IMR-90 (cell line): ENCODE data around the gene CCDC148. TPM values are rescaled to one million over a fixed set of nuclear protein-coding genes. Genes with fewer than 3 reads are reported as not detected.

ENCODE experiments used
- ATAC-seq: fragments of 200-7000 bp; cut with Tn5 transposase; 2 replicates; pipeline ENCODE4 v1.9.1; 2020; ENCODE audit warnings: low read depth, mild to moderate bottlenecking, moderate library complexity
- BruUV-seq: library from RNA; stranded (reverse); fragments of 400-500 nt; replicated peaks from 2 replicates; lab custom pipeline; 2021; lab: Mats Ljungman, UMichigan
- CTCF ChIA-PET: fragments of 300-600 bp; formaldehyde crosslinking; extraction: SDS; loops from one replicate; lab custom pipeline; 2021; ENCODE audit warnings: antibody characterized with exemption; lab: Yijun Ruan, JAX
- POLR2A ChIA-PET: fragments of 300-600 bp; sonication (Branson Sonifier 250); formaldehyde crosslinking; loops from one replicate; lab custom pipeline; 2022; ENCODE audit warnings: antibody characterized with exemption; ENCODE audit not compliant: unreplicated experiment; lab: Charles Lee
- DNase-seq: peaks from one replicate; pipeline ENCODE4 v3.0.0; 2013
- H2AFZ ChIP-seq: replicated peaks from 2 replicates; pipeline ENCODE3; 2013; ENCODE audit warnings: low read length, mild to moderate bottlenecking; ENCODE audit not compliant: poor library complexity
- H2AK5ac ChIP-seq: 2 replicates; pipeline ENCODE4 v1.6.1; 2013; ENCODE audit warnings: low read depth, low read length, inconsistent platforms
- H2AK9ac ChIP-seq: replicated peaks from 2 replicates; pipeline ENCODE3; 2013; ENCODE audit warnings: mild to moderate bottlenecking, low read depth, low read length, moderate library complexity; ENCODE audit not compliant: poor library complexity
- H2BK120ac ChIP-seq: 2 replicates; pipeline ENCODE4 v1.6.1; 2013; ENCODE audit warnings: low read depth, low read length, inconsistent platforms
- H2BK15ac ChIP-seq: 3 replicates; pipeline ENCODE4 v1.6.1; 2013; ENCODE audit warnings: low read depth, low read length, inconsistent platforms
- H2BK20ac ChIP-seq: 2 replicates; pipeline ENCODE4 v1.6.1; 2013; ENCODE audit warnings: low read depth, mild to moderate bottlenecking, inconsistent platforms, low read length, moderate library complexity
- H2BK5ac ChIP-seq: 2 replicates; pipeline ENCODE4 v1.6.1; 2013; ENCODE audit warnings: mild to moderate bottlenecking, low read depth, low read length, inconsistent platforms; ENCODE audit not compliant: poor library complexity, severe bottlenecking
- H3K14ac ChIP-seq: replicated peaks from 2 replicates; pipeline ENCODE4 v1.6.1; 2013; ENCODE audit warnings: low read depth, low read length, inconsistent platforms
- H3K18ac ChIP-seq: 2 replicates; pipeline ENCODE4 v1.6.1; 2013; ENCODE audit warnings: low read depth, low read length, control low read depth
- H3K23ac ChIP-seq: 2 replicates; pipeline ENCODE4 v1.6.1; 2013; ENCODE audit warnings: low read depth, low read length, inconsistent platforms
- H3K27ac ChIP-seq: 2 replicates; pipeline ENCODE4 v1.5.1; 2013; ENCODE audit warnings: mild to moderate bottlenecking, control low read depth, low read length; ENCODE audit not compliant: insufficient read depth
- H3K27me3 ChIP-seq: 2 replicates; pipeline ENCODE4 v1.6.1; 2013; ENCODE audit warnings: low read length; ENCODE audit not compliant: control insufficient read depth, insufficient read depth
- H3K36me3 ChIP-seq: 2 replicates; pipeline ENCODE4 v1.6.1; 2013; ENCODE audit warnings: low read length, mixed read lengths; ENCODE audit not compliant: control insufficient read depth, insufficient read depth
- H3K4ac ChIP-seq: 2 replicates; pipeline ENCODE4 v1.6.1; 2013; ENCODE audit warnings: low read depth, low read length, inconsistent platforms
- H3K4me1 ChIP-seq: 2 replicates; pipeline ENCODE4 v1.6.1; 2013; ENCODE audit warnings: low read length, mixed read lengths; ENCODE audit not compliant: control insufficient read depth, insufficient read depth
- H3K4me2 ChIP-seq: 2 replicates; pipeline ENCODE4 v1.6.1; 2013; ENCODE audit warnings: low read depth, mild to moderate bottlenecking, control low read depth, low read length, moderate library complexity
- H3K4me3 ChIP-seq: 2 replicates; pipeline ENCODE4 v1.5.1; 2013; ENCODE audit warnings: low read depth, mild to moderate bottlenecking, control low read depth, low read length, moderate library complexity; ENCODE audit not compliant: insufficient read depth
- H3K56ac ChIP-seq: 2 replicates; pipeline ENCODE4 v1.6.1; 2013; ENCODE audit warnings: low read length, inconsistent platforms; ENCODE audit not compliant: insufficient read depth; ENCODE audit errors: extremely low read depth
- H3K79me1 ChIP-seq, 2 experiments: 2 replicates each; pipeline ENCODE4 v1.6.1; 2013; ENCODE audit warnings: low read length in 2 of 2, inconsistent platforms in 1 of 2, low read depth in 1 of 2
- H3K9ac ChIP-seq: 2 replicates; pipeline ENCODE4 v1.6.1; 2013; ENCODE audit warnings: low read depth, low read length, control low read depth
- H3K9me1 ChIP-seq: 2 replicates; pipeline ENCODE4 v1.6.1; 2013; ENCODE audit warnings: low read length, inconsistent platforms; ENCODE audit not compliant: insufficient read depth
- H3K9me3 ChIP-seq: 2 replicates; pipeline ENCODE4 v1.6.1; 2013; ENCODE audit warnings: low read length; ENCODE audit not compliant: control insufficient read depth, insufficient read depth
- H4K20me1 ChIP-seq: 2 replicates; pipeline ENCODE4 v1.6.1; 2013; ENCODE audit warnings: low read length, inconsistent platforms; ENCODE audit not compliant: insufficient read depth
- H4K5ac ChIP-seq: 2 replicates; pipeline ENCODE4 v1.6.1; 2013; ENCODE audit warnings: mild to moderate bottlenecking, low read depth, low read length, control low read depth
- H4K8ac ChIP-seq, 2 experiments: 2 replicates each; pipeline ENCODE4 v1.6.1; 2013; ENCODE audit warnings: low read depth in 2 of 2, low read length in 2 of 2, control low read depth in 1 of 2, inconsistent platforms in 1 of 2
- H4K91ac ChIP-seq: 2 replicates; pipeline ENCODE4 v1.6.1; 2013; ENCODE audit warnings: low read depth, low read length, inconsistent platforms; ENCODE audit not compliant: insufficient read depth
- BHLHE40 ChIP-seq: fragments of 150-350 bp; IDR thresholded peaks from 2 replicates; pipeline ENCODE4 v1.6.1; 2016; ENCODE audit warnings: mild to moderate bottlenecking, low read depth, low read length
- ELK1 ChIP-seq: fragments of 150-350 bp; IDR thresholded peaks from 2 replicates; pipeline ENCODE4 v1.6.1; 2016; ENCODE audit warnings: low read depth, mild to moderate bottlenecking, low read length, moderate library complexity, borderline replicate concordance
- FOS ChIP-seq: fragments of 150-350 bp; IDR thresholded peaks from 2 replicates; pipeline ENCODE4 v1.6.1; 2016; ENCODE audit warnings: low read depth, low read length
- MXI1 ChIP-seq: IDR thresholded peaks from 2 replicates; pipeline ENCODE4 v1.6.1; 2012; ENCODE audit warnings: low read depth, mild to moderate bottlenecking, low read length, moderate library complexity, borderline replicate concordance
- NFE2L2 ChIP-seq: fragments of 150-350 bp; IDR thresholded peaks from 2 replicates; pipeline ENCODE4 v1.6.1; 2016; ENCODE audit warnings: low read depth, mild to moderate bottlenecking, low read length
- RAD21 ChIP-seq: IDR thresholded peaks from 2 replicates; pipeline ENCODE4 v1.6.1; 2012; ENCODE audit warnings: low read length, improper control_type of control experiment
- WGBS, 2 experiments: methylation state at CpG; one replicate each; pipeline versions ENCODE4 v1.1.5 to v1.1.7; 2013; ENCODE audit warnings: missing lambda C conversion rate in 2 of 2; ENCODE audit not compliant: insufficient read length in 1 of 2; ENCODE audit errors: extremely low coverage in 2 of 2; 5-methylcytosine and 5-hydroxymethylcytosine counted together
- dilution Hi-C: fragments of 300-500 bp; cut with HindIII; formaldehyde crosslinking; loops from one replicate; pipeline ENCODE4 v1.14.3; 2018; ENCODE audit warnings: low sequenced_read_pairs; ENCODE audit not compliant: unreplicated experiment
- in situ Hi-C: fragments of 300-500 bp; cut with MboI; formaldehyde crosslinking; loops from 3 replicates; pipeline ENCODE4 v1.14.3; 2019; ENCODE audit warnings: low sequenced_read_pairs, inconsistent platforms, mixed read lengths
- intact Hi-C: fragments of 100-400 bp; cut with micrococcal nuclease; formaldehyde crosslinking; loops from 2 replicates; pipeline ENCODE4 v1.10.0; 2022
- polyA plus RNA-seq, 3 experiments: library from polyadenylated mRNA; depleted of rRNA; stranded (reverse); fragments of >200 nt; gene quantifications; 2 replicates each; pipeline ENCODE4 v1.2.3, GENCODE V29; 2012; ENCODE audit warnings: low replicate concordance in 1 of 3
- total RNA-seq: library from RNA; depleted of rRNA; stranded (reverse); fragments of >200 nt; gene quantifications from 2 replicates; pipeline ENCODE4 v1.2.3, GENCODE V29; 2012

CCDC148 gene
- total and polyA plus RNA-seq, 2 of the 4 experiments (the other 2 are of a cell fraction) = 0.18 to 0.31 TPM

- no TSS peak for BruUV-seq
- H3K4me3 ChIP-seq = no peak overlapping the region
- no peak overlapping the region for H2BK15ac ChIP-seq
- H2BK120ac ChIP-seq = no peak overlapping the region
- POLR2A ChIA-PET = no interaction called here
- ATAC-seq (0 out of 2 replicates have a peak, but pooled peaks have one; percentile 37), DNase-seq (peak; percentile 45)
- H3K18ac ChIP-seq = peak overlapping the region; percentile 77; the same call in 1 of the 2 replicates
- no peaks in the 10 kb centered on the region for H3K36me3 ChIP-seq
- H3K27ac ChIP-seq = no peak overlapping the region
- no peaks in the 10 kb centered on the region for H3K9me1 ChIP-seq
- H3K23ac ChIP-seq = no peak overlapping the region
- no peaks in the 10 kb centered on the region for H4K20me1 ChIP-seq
- CTCF ChIA-PET = no interaction called here
- H3K4me2 ChIP-seq = peak overlapping the region; percentile 1; the same call in 1 of the 2 replicates
- no peak overlapping the region for H4K91ac ChIP-seq
- H3K79me1 ChIP-seq = no peaks in the 10 kb centered on the region
- dilution Hi-C loops = no loop called here
- no peak overlapping the region for H3K9ac ChIP-seq
- H3K14ac ChIP-seq = no peak overlapping the region
- H2AK9ac ChIP-seq = no peak overlapping the region
- no peaks in the 10 kb centered on the region; the same call in 1 of the 2 replicates for H3K27me3 ChIP-seq
- in situ Hi-C loops = no loop called here
- H4K8ac ChIP-seq = no peak overlapping the region
- TF ChIP-seq ELK1 = no peak
- TF ChIP-seq NFE2L2 = no peak
- TF ChIP-seq RAD21 = no peak
- no peak for TF ChIP-seq FOS
- no peak for TF ChIP-seq BHLHE40
- TF ChIP-seq MXI1 = no peak
- H3K4ac ChIP-seq = no peak overlapping the region
- peak overlapping the region; percentile 50 for H2BK5ac ChIP-seq
- no peak overlapping the region for H3K56ac ChIP-seq
- no peak overlapping the region for H2AK5ac ChIP-seq
- H2AFZ ChIP-seq = no peak overlapping the region
- no CpG with 5 or more reads among the region's 3 CpGs for WGBS, 2 experiments
- no peaks in the 10 kb centered on the region for H3K9me3 ChIP-seq
- H2BK20ac ChIP-seq = no peak overlapping the region
- intact Hi-C loops = no loop called here
- peak overlapping the region; percentile 48; the same call in 1 of the 2 replicates for H4K5ac ChIP-seq
- H3K4me1 ChIP-seq = no peaks in the 10 kb centered on the region
Observed at GRCh38 chr2:158321264-158321663, 135.3 kb downstream of the CCDC148 start.
